H9 (cell line): ENCODE results near the gene TMEM63B. TPM values are rescaled to one million over a fixed set of nuclear protein-coding genes. Genes with fewer than 3 reads are reported as not detected.

Source experiments
- DNase-seq: peaks from one replicate; pipeline ENCODE4 v3.0.0-alpha.2; 2017
- H2AFZ ChIP-seq: one replicate; pipeline ENCODE4 v1.6.1; 2013; ENCODE audit warnings: mild to moderate bottlenecking, low read length, control low read depth, moderate library complexity
- H2AK5ac ChIP-seq: 2 replicates; pipeline ENCODE4 v1.6.1; 2013; ENCODE audit warnings: low read length, control low read depth, mixed read lengths; ENCODE audit not compliant: insufficient read length
- H2BK120ac ChIP-seq: one replicate; pipeline ENCODE4 v1.6.1; 2013; ENCODE audit warnings: low read depth, mild to moderate bottlenecking, low read length, control low read depth, inconsistent platforms; ENCODE audit not compliant: poor library complexity, severe bottlenecking
- H2BK12ac ChIP-seq: 2 replicates; pipeline ENCODE4 v1.6.1; 2013; ENCODE audit warnings: low read length, control low read depth, mixed read lengths, low read depth; ENCODE audit not compliant: insufficient read length
- H2BK15ac ChIP-seq: 2 replicates; pipeline ENCODE4 v1.6.1; 2013; ENCODE audit warnings: low read depth, low read length, control low read depth
- H2BK20ac ChIP-seq: one replicate; pipeline ENCODE4 v1.6.1; 2013; ENCODE audit warnings: low read depth, mild to moderate bottlenecking, low read length, control low read depth, inconsistent platforms; ENCODE audit not compliant: poor library complexity, severe bottlenecking
- H2BK5ac ChIP-seq: 2 replicates; pipeline ENCODE4 v1.6.1; 2013; ENCODE audit warnings: low read length, control low read depth, mixed read lengths; ENCODE audit not compliant: insufficient read length
- H3K14ac ChIP-seq: 2 replicates; pipeline ENCODE4 v1.6.1; 2013; ENCODE audit warnings: low read length, control low read depth; ENCODE audit not compliant: insufficient read depth
- H3K18ac ChIP-seq: 2 replicates; pipeline ENCODE4 v1.6.1; 2013; ENCODE audit warnings: low read depth, mild to moderate bottlenecking, mixed read lengths, low read length, control low read depth; ENCODE audit not compliant: insufficient read length
- H3K23ac ChIP-seq: 2 replicates; pipeline ENCODE4 v1.6.1; 2013; ENCODE audit warnings: low read length, control low read depth, mixed read lengths, low read depth; ENCODE audit not compliant: insufficient read length
- H3K23me2 ChIP-seq: 2 replicates; pipeline ENCODE4 v1.6.1; 2013; ENCODE audit warnings: low read depth, mild to moderate bottlenecking, mixed read lengths, low read length, control low read depth; ENCODE audit not compliant: insufficient read length, poor library complexity, severe bottlenecking
- H3K27ac ChIP-seq: 2 replicates; pipeline ENCODE4 v1.5.1; 2013; ENCODE audit warnings: low read length, control low read depth, mixed read lengths, low read depth; ENCODE audit not compliant: insufficient read length
- H3K27me3 ChIP-seq: 2 replicates; pipeline ENCODE4 v1.6.1; 2013; ENCODE audit warnings: low read length, control low read depth, inconsistent platforms; ENCODE audit not compliant: insufficient read depth
- H3K4ac ChIP-seq: 2 replicates; pipeline ENCODE4 v1.6.1; 2013; ENCODE audit warnings: low read depth, mild to moderate bottlenecking, control low read depth, inconsistent platforms, low read length, moderate library complexity
- H3K4me1 ChIP-seq: 2 replicates; pipeline ENCODE4 v1.6.1; 2013; ENCODE audit warnings: low read length, control low read depth, inconsistent platforms; ENCODE audit not compliant: insufficient read depth
- H3K4me2 ChIP-seq: 2 replicates; pipeline ENCODE4 v1.6.1; 2013; ENCODE audit warnings: low read length, control low read depth, mixed read lengths; ENCODE audit not compliant: insufficient read length, insufficient read depth
- H3K56ac ChIP-seq: 2 replicates; pipeline ENCODE4 v1.6.1; 2013; ENCODE audit warnings: low read depth, mild to moderate bottlenecking, mixed read lengths, low read length, control low read depth; ENCODE audit not compliant: insufficient read length
- H3K79me1 ChIP-seq: 2 replicates; pipeline ENCODE4 v1.6.1; 2013; ENCODE audit warnings: low read depth, mild to moderate bottlenecking, moderate library complexity, low read length, control low read depth, inconsistent platforms; ENCODE audit not compliant: insufficient read depth, poor library complexity, severe bottlenecking
- H3K79me2 ChIP-seq: 2 replicates; pipeline ENCODE4 v1.6.1; 2013; ENCODE audit warnings: low read length, control low read depth, inconsistent platforms; ENCODE audit not compliant: insufficient read depth
- H3K9ac ChIP-seq: 2 replicates; pipeline ENCODE4 v1.6.1; 2013; ENCODE audit warnings: low read length, control low read depth, mixed read lengths; ENCODE audit not compliant: insufficient read length; ENCODE audit errors: extremely low read depth
- H3K9me3 ChIP-seq: one replicate; pipeline ENCODE4 v1.6.1; 2013; ENCODE audit warnings: low read depth, low read length, inconsistent platforms; ENCODE audit not compliant: control insufficient read depth
- H3T11ph ChIP-seq: one replicate; pipeline ENCODE4 v1.6.1; 2013; ENCODE audit warnings: mild to moderate bottlenecking, low read length, control low read depth, inconsistent platforms
- H4K20me1 ChIP-seq: one replicate; pipeline ENCODE4 v1.6.1; 2013; ENCODE audit not compliant: control insufficient read depth, insufficient read length, insufficient read depth
- H4K5ac ChIP-seq: 2 replicates; pipeline ENCODE4 v1.6.1; 2013; ENCODE audit warnings: low read depth, mild to moderate bottlenecking, mixed read lengths, low read length, control low read depth; ENCODE audit not compliant: insufficient read length
- H4K8ac ChIP-seq: replicated peaks from 2 replicates; pipeline ENCODE4 v1.6.1; 2013; ENCODE audit warnings: low read length, control low read depth, mixed read lengths, low read depth; ENCODE audit not compliant: insufficient read length
- H4K91ac ChIP-seq: 2 replicates; pipeline ENCODE4 v1.6.1; 2013; ENCODE audit warnings: low read depth, mild to moderate bottlenecking, moderate library complexity, mixed read lengths, low read length, control low read depth; ENCODE audit not compliant: insufficient read length
- H3K27ac Mint-ChIP-seq, 3 experiments: 2 replicates in 2 of 3; 3 replicates in 1 of 3; pipeline ENCODE4 v1.8.0; 2020 to 2021; ENCODE audit warnings: mixed read lengths in 3 of 3, mild to moderate bottlenecking in 1 of 3, moderate library complexity in 1 of 3
- H3K27me3 Mint-ChIP-seq: 2 replicates; pipeline ENCODE4 v1.8.0; 2021; ENCODE audit warnings: low read depth, mild to moderate bottlenecking, moderate library complexity, mixed read lengths
- H3K36me3 Mint-ChIP-seq, 3 experiments: 2 replicates in 2 of 3; 3 replicates in 1 of 3; pipeline ENCODE4 v1.8.0; 2020 to 2021; ENCODE audit warnings: low read depth in 3 of 3, mixed read lengths in 3 of 3; ENCODE audit not compliant: insufficient read depth in 1 of 3
- H3K4me1 Mint-ChIP-seq, 2 experiments: 2 replicates each; pipeline ENCODE4 v1.8.0; 2020; ENCODE audit warnings: mixed read lengths in 2 of 2
- H3K4me3 Mint-ChIP-seq, 2 experiments: 2 replicates in 1 of 2; 3 replicates in 1 of 2; pipeline ENCODE4 v1.8.0; 2020 to 2021; ENCODE audit warnings: mild to moderate bottlenecking in 2 of 2, mixed read lengths in 2 of 2, moderate library complexity in 1 of 2
- H3K9me3 Mint-ChIP-seq, 2 experiments: 2 replicates in 1 of 2; 3 replicates in 1 of 2; pipeline ENCODE4 v1.8.0; 2020; ENCODE audit warnings: mild to moderate bottlenecking in 2 of 2, mixed read lengths in 2 of 2, moderate library complexity in 1 of 2
- WGBS: extraction: QIAGEN DNeasy Blood & Tissue Kit; methylation state at CpG from one replicate; pipeline ENCODE4 v1.1.7; 2013; ENCODE audit warnings: missing lambda C conversion rate, low lambda C conversion rate, mixed read lengths; ENCODE audit not compliant: insufficient read length; ENCODE audit errors: extremely low coverage; 5-methylcytosine and 5-hydroxymethylcytosine counted together
- total RNA-seq: library from RNA; stranded (reverse); gene quantifications from 2 replicates; pipeline ENCODE4 v1.2.1, GENCODE V29; 2021
- TF ChIP-seq, protein P1 (sequence below): fragments of 200-600 bp; sonication (generic); conservative IDR thresholded peaks from 3 replicates; pipeline ENCODE4 v1.8.0; 2021; ENCODE audit warnings: antibody characterized with exemption, mild to moderate bottlenecking

Gene TMEM63B
- total RNA-seq, 1 experiment from 2014 or later = 56.3 TPM

DNA sequence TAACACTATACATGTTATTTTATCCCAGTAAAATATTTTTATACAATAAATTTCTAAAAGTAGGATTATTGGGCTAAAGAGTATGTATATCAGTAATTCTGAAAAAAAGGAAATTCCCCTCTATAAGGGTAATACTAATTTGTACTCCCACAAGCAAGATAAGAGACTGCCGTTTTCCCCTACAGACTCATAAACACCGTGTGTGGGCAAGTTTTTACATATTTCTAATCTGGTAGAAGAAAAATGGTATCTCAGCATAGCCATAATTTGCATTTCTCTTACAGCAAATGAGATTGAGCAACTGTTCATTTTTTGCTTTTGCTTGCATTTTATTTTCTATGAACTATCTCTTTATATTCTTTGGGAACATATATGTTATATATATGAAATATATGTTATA is 63.4 kb downstream of the TMEM63B start:
- Histone ChIP-seq H3K27me3 (no peaks in the 10 kb centered on the region), H3K79me2 (no peaks in the 10 kb centered on the region), H3K27ac (no peak overlapping the region), H3K14ac (no peak overlapping the region), H3K9ac (no peak overlapping the region), H3K9me3 (no peaks in the 10 kb centered on the region), H3T11ph (no peak overlapping the region), H3K4ac (no peak overlapping the region), H2AK5ac (no peak overlapping the region), H2BK20ac (no peak overlapping the region), H3K79me1 (no peaks in the 10 kb centered on the region), H3K23me2 (no peaks in the 10 kb centered on the region), H2BK12ac (no peak overlapping the region), H3K56ac (no peak overlapping the region), H2AFZ (no peak overlapping the region), H4K8ac (no peak overlapping the region), H3K23ac (no peak overlapping the region), H4K91ac (no peak overlapping the region), H3K4me2 (no peak overlapping the region), H2BK120ac (no peak overlapping the region), H4K20me1 (peaks cover 2% of the 10 kb centered on the region), H3K18ac (no peak overlapping the region), H2BK5ac (no peak overlapping the region), H3K4me1 (peaks cover 7% of the 10 kb centered on the region; the same call in 1 of the 2 replicates), H4K5ac (no peak overlapping the region), H2BK15ac (no peak overlapping the region)
- DNase-seq = no peak
- Mint-ChIP-seq H3K27ac (no peak overlapping the region), H3K9me3 (no peaks in the 10 kb centered on the region; a peak in 1 of 5 replicates), H3K4me1 (peaks cover 17 to 28% of the 10 kb centered on the region in 2 experiments), H3K27me3 (peaks cover 4% of the 10 kb centered on the region), H3K36me3 (no peaks in the 10 kb centered on the region), H3K4me3 (no peak overlapping the region)
- no CpG with 5 or more reads among the region's 2 CpGs for WGBS
- TF ChIP-seq, protein P1, sequence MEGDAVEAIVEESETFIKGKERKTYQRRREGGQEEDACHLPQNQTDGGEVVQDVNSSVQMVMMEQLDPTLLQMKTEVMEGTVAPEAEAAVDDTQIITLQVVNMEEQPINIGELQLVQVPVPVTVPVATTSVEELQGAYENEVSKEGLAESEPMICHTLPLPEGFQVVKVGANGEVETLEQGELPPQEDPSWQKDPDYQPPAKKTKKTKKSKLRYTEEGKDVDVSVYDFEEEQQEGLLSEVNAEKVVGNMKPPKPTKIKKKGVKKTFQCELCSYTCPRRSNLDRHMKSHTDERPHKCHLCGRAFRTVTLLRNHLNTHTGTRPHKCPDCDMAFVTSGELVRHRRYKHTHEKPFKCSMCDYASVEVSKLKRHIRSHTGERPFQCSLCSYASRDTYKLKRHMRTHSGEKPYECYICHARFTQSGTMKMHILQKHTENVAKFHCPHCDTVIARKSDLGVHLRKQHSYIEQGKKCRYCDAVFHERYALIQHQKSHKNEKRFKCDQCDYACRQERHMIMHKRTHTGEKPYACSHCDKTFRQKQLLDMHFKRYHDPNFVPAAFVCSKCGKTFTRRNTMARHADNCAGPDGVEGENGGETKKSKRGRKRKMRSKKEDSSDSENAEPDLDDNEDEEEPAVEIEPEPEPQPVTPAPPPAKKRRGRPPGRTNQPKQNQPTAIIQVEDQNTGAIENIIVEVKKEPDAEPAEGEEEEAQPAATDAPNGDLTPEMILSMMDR = no peak
